ENCODE data around the gene FAAH.
A peak's percentile ranks its signal among the peaks of the same experiment; 100 is the strongest.

The FAAH gene

GRCh38 chr1:46368791-46369190 is 25.3 kb upstream of the FAAH start:
- H3K36me3 ChIP-seq (ENCODE audit: control insufficient read depth, insufficient read depth, low read length), result peaks cover 13% of the 10 kb centered on the region
- H3K27ac ChIP-seq (ENCODE audit: low read depth, low read length), result no peak overlapping the region
- H3K9ac ChIP-seq (ENCODE audit: low read depth, low read length), result no peak overlapping the region
- H3K4me3 ChIP-seq (ENCODE audit: low read depth, low read length), result no peak overlapping the region
- H3K4me1 ChIP-seq (ENCODE audit: control insufficient read depth, insufficient read depth, low read length), result no peaks in the 10 kb centered on the region
- no peaks in the 10 kb centered on the region for H3K27me3 ChIP-seq (ENCODE audit: control insufficient read depth, insufficient read depth, low read length)
- H3K9me3 ChIP-seq (ENCODE audit: control insufficient read depth, insufficient read depth, low read length), result no peaks in the 10 kb centered on the region

GRCh38 chr1:46369542-46370213 is 24.4 kb upstream of the FAAH start:
- Histone ChIP-seq H3K36me3 (ENCODE audit: control insufficient read depth, insufficient read depth, low read length) (peaks cover 8% of the 10 kb centered on the region), H3K27me3 (ENCODE audit: control insufficient read depth, insufficient read depth, low read length) (no peaks in the 10 kb centered on the region), H3K4me3 (ENCODE audit: low read depth, low read length) (no peak overlapping the region), H3K9ac (ENCODE audit: low read depth, low read length) (no peak overlapping the region), H3K9me3 (ENCODE audit: control insufficient read depth, insufficient read depth, low read length) (no peaks in the 10 kb centered on the region), H3K4me1 (ENCODE audit: control insufficient read depth, insufficient read depth, low read length) (no peaks in the 10 kb centered on the region), H3K27ac (ENCODE audit: low read depth, low read length) (no peak overlapping the region)

GRCh38 chr1:46370214-46370633 is 23.9 kb upstream of the FAAH start:
- peaks cover 3% of the 10 kb centered on the region; the same call in 1 of the 2 replicates for H3K36me3 ChIP-seq (ENCODE audit: control insufficient read depth, insufficient read depth, low read length)
- H3K4me1 ChIP-seq (ENCODE audit: control insufficient read depth, insufficient read depth, low read length), result no peaks in the 10 kb centered on the region
- no peak overlapping the region for H3K27ac ChIP-seq (ENCODE audit: low read depth, low read length)
- H3K9ac ChIP-seq (ENCODE audit: low read depth, low read length), result no peak overlapping the region
- H3K27me3 ChIP-seq (ENCODE audit: control insufficient read depth, insufficient read depth, low read length), result no peaks in the 10 kb centered on the region
- no peaks in the 10 kb centered on the region for H3K9me3 ChIP-seq (ENCODE audit: control insufficient read depth, insufficient read depth, low read length)
- H3K4me3 ChIP-seq (ENCODE audit: low read depth, low read length), result no peak overlapping the region

- Histone ChIP-seq H3K9ac (ENCODE audit: low read depth, low read length) (no peak overlapping the region), H3K27me3 (ENCODE audit: control insufficient read depth, insufficient read depth, low read length) (no peaks in the 10 kb centered on the region), H3K9me3 (ENCODE audit: control insufficient read depth, insufficient read depth, low read length) (no peaks in the 10 kb centered on the region), H3K27ac (ENCODE audit: low read depth, low read length) (no peak overlapping the region), H3K4me1 (ENCODE audit: control insufficient read depth, insufficient read depth, low read length) (no peaks in the 10 kb centered on the region), H3K4me3 (ENCODE audit: low read depth, low read length) (no peak overlapping the region), H3K36me3 (ENCODE audit: control insufficient read depth, insufficient read depth, low read length) (peaks cover 3% of the 10 kb centered on the region; the same call in 1 of the 2 replicates)
These were observed 21.7 kb upstream of the FAAH start for GRCh38 chr1:46372431-46372830.

DNA sequence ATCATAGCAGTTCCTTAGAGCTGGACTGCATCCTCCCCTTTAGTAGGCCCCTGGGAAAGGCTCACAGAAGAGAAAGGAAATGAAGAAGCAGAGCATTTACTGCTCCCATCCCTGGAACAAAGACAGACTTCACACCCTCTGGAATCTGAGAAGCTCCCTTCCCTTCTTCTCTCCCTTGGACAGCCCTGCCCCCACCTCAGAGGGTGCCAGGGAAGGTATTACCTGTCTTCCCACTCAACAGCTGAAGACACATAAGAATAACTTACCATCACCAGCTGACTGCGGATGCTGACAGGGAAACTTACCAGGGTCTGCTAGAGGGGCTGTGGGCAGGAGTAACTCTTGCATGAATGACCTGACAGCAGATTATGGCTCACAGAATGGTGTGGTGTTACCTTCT is 14.1 kb upstream of the FAAH start:
- Histone ChIP-seq H3K27me3 (ENCODE audit: control insufficient read depth, insufficient read depth, low read length) (no peaks in the 10 kb centered on the region), H3K27ac (ENCODE audit: low read depth, low read length) (no peak overlapping the region), H3K4me1 (ENCODE audit: control insufficient read depth, insufficient read depth, low read length) (no peaks in the 10 kb centered on the region), H3K9me3 (ENCODE audit: control insufficient read depth, insufficient read depth, low read length) (peaks cover 3% of the 10 kb centered on the region; the same call in 1 of the 2 replicates), H3K9ac (ENCODE audit: low read depth, low read length) (no peak overlapping the region), H3K36me3 (ENCODE audit: control insufficient read depth, insufficient read depth, low read length) (no peaks in the 10 kb centered on the region), H3K4me3 (ENCODE audit: low read depth, low read length) (no peak overlapping the region)

DNA sequence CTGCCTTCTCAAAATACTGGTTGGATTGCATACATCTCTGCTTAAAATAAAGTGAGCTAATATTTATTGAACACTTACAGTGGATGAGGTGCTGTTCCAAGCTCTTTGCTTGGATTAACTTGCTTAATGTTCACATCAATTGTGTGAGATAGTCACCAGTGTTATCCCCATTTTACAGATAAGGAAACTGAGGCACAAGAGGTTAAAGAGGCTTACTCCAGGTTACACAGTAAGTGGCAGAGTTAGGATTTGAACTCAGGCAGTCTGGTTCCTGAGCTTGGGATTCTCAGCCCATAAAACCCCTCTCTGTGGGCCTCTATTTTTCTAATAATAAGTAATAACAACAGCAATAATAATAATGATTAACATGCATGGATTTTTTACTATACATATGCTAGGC is 13.6 kb upstream of the FAAH start:
- H3K9ac ChIP-seq (ENCODE audit: low read depth, low read length), result no peak overlapping the region
- H3K4me1 ChIP-seq (ENCODE audit: control insufficient read depth, insufficient read depth, low read length), result no peaks in the 10 kb centered on the region
- no peaks in the 10 kb centered on the region for H3K27me3 ChIP-seq (ENCODE audit: control insufficient read depth, insufficient read depth, low read length)
- no peak overlapping the region for H3K27ac ChIP-seq (ENCODE audit: low read depth, low read length)
- H3K4me3 ChIP-seq (ENCODE audit: low read depth, low read length), result no peak overlapping the region
- peaks cover 3% of the 10 kb centered on the region; the same call in 1 of the 2 replicates for H3K9me3 ChIP-seq (ENCODE audit: control insufficient read depth, insufficient read depth, low read length)
- H3K36me3 ChIP-seq (ENCODE audit: control insufficient read depth, insufficient read depth, low read length), result no peaks in the 10 kb centered on the region

- Histone ChIP-seq H3K9me3 (ENCODE audit: control insufficient read depth, insufficient read depth, low read length) (peaks cover 14% of the 10 kb centered on the region), H3K27me3 (ENCODE audit: control insufficient read depth, insufficient read depth, low read length) (peaks cover 23% of the 10 kb centered on the region), H3K4me3 (ENCODE audit: low read depth, low read length) (no peak overlapping the region), H3K4me1 (ENCODE audit: control insufficient read depth, insufficient read depth, low read length) (peaks cover 12% of the 10 kb centered on the region), H3K36me3 (ENCODE audit: control insufficient read depth, insufficient read depth, low read length) (no peaks in the 10 kb centered on the region), H3K9ac (ENCODE audit: low read depth, low read length) (no peak overlapping the region), H3K27ac (ENCODE audit: low read depth, low read length) (no peak overlapping the region)
These were observed 607 bp upstream of the FAAH start for GRCh38 chr1:46393510-46393909.

DNA sequence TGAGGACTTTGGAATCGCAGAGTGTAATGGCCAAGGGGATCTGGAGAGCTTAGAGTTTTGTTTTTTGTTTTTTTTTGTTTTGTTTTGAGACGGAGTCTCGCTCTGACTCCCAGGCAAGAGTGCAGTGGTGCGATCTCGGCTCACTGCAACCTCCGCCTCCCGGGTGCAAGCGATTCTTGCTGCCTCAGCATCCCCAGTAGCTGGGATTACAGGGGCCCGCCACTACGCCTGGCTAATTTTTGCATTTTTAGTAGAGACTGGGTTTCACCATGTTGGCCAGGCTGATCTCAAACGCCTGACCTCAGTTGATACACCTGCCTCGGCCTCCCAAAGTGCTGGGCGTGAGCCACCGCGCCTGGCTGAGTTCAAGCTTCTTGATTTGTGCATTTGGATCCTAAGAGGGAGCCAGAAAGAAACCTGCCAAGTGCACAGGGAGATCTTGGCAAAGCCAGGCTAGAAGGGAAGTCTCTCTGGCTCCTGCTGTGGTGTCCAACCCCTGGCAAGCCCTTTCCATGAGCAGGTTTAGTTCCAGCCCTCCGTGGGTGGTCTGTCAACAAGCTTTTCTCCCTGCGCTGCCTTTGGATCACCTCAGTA is 852 bp downstream of the FAAH start:
- Histone ChIP-seq H3K4me1 (ENCODE audit: control insufficient read depth, insufficient read depth, low read length) (peaks cover 12% of the 10 kb centered on the region), H3K9ac (ENCODE audit: low read depth, low read length) (peak overlapping the region; percentile 61)

GRCh38 chr1:46396441-46397398 is 2.6 kb downstream of the FAAH start:
- Histone ChIP-seq H3K4me3 (ENCODE audit: low read depth, low read length) (no peak overlapping the region), H3K4me1 (ENCODE audit: control insufficient read depth, insufficient read depth, low read length) (peaks cover 16% of the 10 kb centered on the region), H3K27ac (ENCODE audit: low read depth, low read length) (no peak overlapping the region), H3K9me3 (ENCODE audit: control insufficient read depth, insufficient read depth, low read length) (peaks cover 14% of the 10 kb centered on the region), H3K9ac (ENCODE audit: low read depth, low read length) (no peak overlapping the region), H3K27me3 (ENCODE audit: control insufficient read depth, insufficient read depth, low read length) (peaks cover 23% of the 10 kb centered on the region), H3K36me3 (ENCODE audit: control insufficient read depth, insufficient read depth, low read length) (no peaks in the 10 kb centered on the region)

More for the DNA sequence above, 852 bp downstream of the FAAH start:
- no peaks in the 10 kb centered on the region for H3K36me3 ChIP-seq (ENCODE audit: control insufficient read depth, insufficient read depth, low read length)
- H3K27me3 ChIP-seq (ENCODE audit: control insufficient read depth, insufficient read depth, low read length), result peaks cover 23% of the 10 kb centered on the region
- no peak overlapping the region for H3K27ac ChIP-seq (ENCODE audit: low read depth, low read length)
- peaks cover 14% of the 10 kb centered on the region for H3K9me3 ChIP-seq (ENCODE audit: control insufficient read depth, insufficient read depth, low read length)
- peak overlapping the region; percentile 90 for H3K4me3 ChIP-seq (ENCODE audit: low read depth, low read length)

DNA sequence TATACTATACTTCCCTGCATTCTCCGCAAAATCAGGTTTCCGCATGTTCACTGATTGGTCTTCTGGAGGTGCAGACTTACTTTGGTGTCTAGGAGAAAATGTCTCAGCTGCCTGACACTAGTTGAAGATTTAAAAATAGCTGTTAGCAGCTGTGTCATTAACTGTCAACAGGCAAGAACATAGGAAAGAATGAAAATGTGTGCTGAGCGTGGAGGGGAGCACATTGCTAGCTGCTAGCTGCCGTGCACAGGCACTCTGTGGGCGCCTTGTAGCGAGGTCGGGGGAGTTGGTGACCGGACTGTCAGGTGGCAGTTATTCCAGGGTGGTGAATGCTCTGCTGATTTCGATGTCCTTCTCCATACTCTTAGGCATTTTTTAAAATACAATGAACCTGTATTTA is 5.2 kb downstream of the FAAH start:
- H3K27ac ChIP-seq (ENCODE audit: low read depth, low read length), result no peak overlapping the region
- no peak overlapping the region for H3K9ac ChIP-seq (ENCODE audit: low read depth, low read length)
- no peaks in the 10 kb centered on the region for H3K9me3 ChIP-seq (ENCODE audit: control insufficient read depth, insufficient read depth, low read length)
- H3K4me3 ChIP-seq (ENCODE audit: low read depth, low read length), result no peak overlapping the region
- H3K27me3 ChIP-seq (ENCODE audit: control insufficient read depth, insufficient read depth, low read length), result peaks cover 20% of the 10 kb centered on the region
- no peaks in the 10 kb centered on the region for H3K36me3 ChIP-seq (ENCODE audit: control insufficient read depth, insufficient read depth, low read length)
- peaks cover 18% of the 10 kb centered on the region for H3K4me1 ChIP-seq (ENCODE audit: control insufficient read depth, insufficient read depth, low read length)

DNA sequence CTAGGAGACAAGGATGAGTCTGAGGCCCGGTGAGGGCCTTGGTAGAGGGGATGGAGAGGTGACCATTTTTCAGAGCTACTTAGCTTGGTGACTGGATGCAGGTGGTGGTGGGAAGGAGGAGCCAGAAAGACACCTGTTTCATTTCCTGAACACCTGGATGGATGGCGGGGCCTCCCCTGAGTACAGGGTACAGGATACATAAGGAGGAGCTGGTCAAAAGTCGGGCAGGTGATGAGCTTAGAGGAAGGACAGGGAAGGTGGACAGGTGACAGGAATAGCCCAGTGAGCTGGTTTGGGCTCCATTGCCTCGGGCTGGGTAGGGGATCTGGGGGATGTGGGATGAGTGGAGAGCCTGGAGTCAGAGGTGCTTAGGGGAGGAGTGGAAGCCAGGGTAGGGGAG is 6.3 kb downstream of the FAAH start:
- H3K9me3 ChIP-seq (ENCODE audit: control insufficient read depth, insufficient read depth, low read length), result no peaks in the 10 kb centered on the region
- no peak overlapping the region for H3K4me3 ChIP-seq (ENCODE audit: low read depth, low read length)
- peaks cover 9% of the 10 kb centered on the region for H3K27me3 ChIP-seq (ENCODE audit: control insufficient read depth, insufficient read depth, low read length)
- H3K4me1 ChIP-seq (ENCODE audit: control insufficient read depth, insufficient read depth, low read length), result peaks cover 8% of the 10 kb centered on the region
- H3K27ac ChIP-seq (ENCODE audit: low read depth, low read length), result no peak overlapping the region
- no peak overlapping the region for H3K9ac ChIP-seq (ENCODE audit: low read depth, low read length)
- no peaks in the 10 kb centered on the region for H3K36me3 ChIP-seq (ENCODE audit: control insufficient read depth, insufficient read depth, low read length)

Measured in HUES48 (cell line).